ENCODE data around the gene SNRPA.

DNA sequence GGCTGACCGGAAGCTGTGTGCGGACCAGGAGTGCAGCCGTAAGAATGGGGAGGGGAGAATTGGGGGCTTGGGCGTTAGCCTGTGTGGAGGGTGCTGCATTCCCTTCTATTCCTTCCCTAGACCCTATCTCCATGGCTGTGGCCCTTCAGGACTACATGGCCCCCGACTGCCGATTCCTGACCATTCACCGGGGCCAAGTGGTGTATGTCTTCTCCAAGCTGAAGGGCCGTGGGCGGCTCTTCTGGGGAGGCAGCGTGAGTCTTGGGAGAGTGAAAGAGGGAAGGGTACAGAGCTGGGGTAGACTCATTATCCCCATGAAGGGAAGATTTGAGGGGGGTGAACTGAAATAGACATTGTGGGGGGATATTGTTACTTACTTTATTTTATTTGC, 24.6 kb downstream of the SNRPA start:
- TF ChIP-seq, protein P1, sequence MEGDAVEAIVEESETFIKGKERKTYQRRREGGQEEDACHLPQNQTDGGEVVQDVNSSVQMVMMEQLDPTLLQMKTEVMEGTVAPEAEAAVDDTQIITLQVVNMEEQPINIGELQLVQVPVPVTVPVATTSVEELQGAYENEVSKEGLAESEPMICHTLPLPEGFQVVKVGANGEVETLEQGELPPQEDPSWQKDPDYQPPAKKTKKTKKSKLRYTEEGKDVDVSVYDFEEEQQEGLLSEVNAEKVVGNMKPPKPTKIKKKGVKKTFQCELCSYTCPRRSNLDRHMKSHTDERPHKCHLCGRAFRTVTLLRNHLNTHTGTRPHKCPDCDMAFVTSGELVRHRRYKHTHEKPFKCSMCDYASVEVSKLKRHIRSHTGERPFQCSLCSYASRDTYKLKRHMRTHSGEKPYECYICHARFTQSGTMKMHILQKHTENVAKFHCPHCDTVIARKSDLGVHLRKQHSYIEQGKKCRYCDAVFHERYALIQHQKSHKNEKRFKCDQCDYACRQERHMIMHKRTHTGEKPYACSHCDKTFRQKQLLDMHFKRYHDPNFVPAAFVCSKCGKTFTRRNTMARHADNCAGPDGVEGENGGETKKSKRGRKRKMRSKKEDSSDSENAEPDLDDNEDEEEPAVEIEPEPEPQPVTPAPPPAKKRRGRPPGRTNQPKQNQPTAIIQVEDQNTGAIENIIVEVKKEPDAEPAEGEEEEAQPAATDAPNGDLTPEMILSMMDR (IDR thresholded peaks at IDR 0.05; ENCODE audit: poor library complexity), result no peak
- TF ChIP-seq EZH2phosphoT487 (IDR thresholded peaks at IDR 0.05; ENCODE audit: low read depth, severe bottlenecking, unreplicated experiment), result no peak
- TF ChIP-seq EZH2 (IDR thresholded peaks at IDR 0.05; ENCODE audit: borderline replicate concordance), result no peak
